H1 (cell line): ENCODE measurements around the gene SORL1-AS1.

Experiments used
- CTCF ChIA-PET: fragments of 300-600 bp; sonication (Branson Sonifier 250); formaldehyde crosslinking; loops from one replicate; lab custom pipeline; 2021; ENCODE audit not compliant: partially characterized antibody; lab: Charles Lee
- POLR2A ChIA-PET: fragments of 300-600 bp; sonication (Branson Sonifier 250); formaldehyde crosslinking; loops from one replicate; lab custom pipeline; 2021; ENCODE audit warnings: inconsistent platforms; ENCODE audit not compliant: partially characterized antibody; lab: Charles Lee
- DNase-seq, 2 experiments: peaks; one replicate each; pipeline versions ENCODE4 v3.0.0 to v3.0.0-alpha.2; 2010 to 2022; ENCODE audit warnings: low spot score in 2 of 2, low read depth in 1 of 2, mixed read lengths in 1 of 2
- FAIRE-seq: peaks from 2 replicates; lab custom pipeline; 2011; peaks lifted over from hg19 to GRCh38; lab: Jason Lieb, UNC
- H2AFZ ChIP-seq: 2 replicates; pipeline ENCODE4 v1.8.1; 2012; ENCODE audit warnings: low read length, inconsistent platforms
- H2AK5ac ChIP-seq: 2 replicates; pipeline ENCODE4 v1.6.1; 2013; ENCODE audit warnings: low read depth, low read length
- H2BK120ac ChIP-seq: replicated peaks from 2 replicates; pipeline ENCODE3; 2013; ENCODE audit warnings: low read depth, low read length, inconsistent platforms
- H2BK12ac ChIP-seq: 2 replicates; pipeline ENCODE4 v1.6.1; 2013; ENCODE audit warnings: low read depth, low read length
- H2BK15ac ChIP-seq: 2 replicates; pipeline ENCODE4 v1.6.1; 2013; ENCODE audit warnings: low read length
- H2BK20ac ChIP-seq: 2 replicates; pipeline ENCODE4 v1.6.1; 2013; ENCODE audit warnings: low read length
- H2BK5ac ChIP-seq: 2 replicates; pipeline ENCODE4 v1.6.1; 2013; ENCODE audit warnings: low read depth, low read length
- H3K14ac ChIP-seq: 2 replicates; pipeline ENCODE4 v1.6.1; 2013; ENCODE audit warnings: inconsistent platforms; ENCODE audit not compliant: insufficient read length
- H3K18ac ChIP-seq: 2 replicates; pipeline ENCODE4 v1.6.1; 2013; ENCODE audit warnings: low read length; ENCODE audit errors: extremely low read depth
- H3K23ac ChIP-seq: 2 replicates; pipeline ENCODE4 v1.6.1; 2013; ENCODE audit warnings: inconsistent platforms; ENCODE audit not compliant: insufficient read length
- H3K23me2 ChIP-seq: 2 replicates; pipeline ENCODE4 v1.6.1; 2013; ENCODE audit warnings: low read depth, low read length
- H3K27ac ChIP-seq: 2 replicates; pipeline ENCODE4 v1.6.1; 2011; ENCODE audit warnings: low read depth, low read length, inconsistent platforms
- H3K27me3 ChIP-seq, 4 experiments: replicated peaks in 1 of 4; 1 replicate in 1 of 4; 2 replicates in 3 of 4; pipeline versions ENCODE4 v1.6.1 to v1.8.1; 2011 to 2013; ENCODE audit warnings: low read length in 3 of 4, mild to moderate bottlenecking in 3 of 4, inconsistent platforms in 2 of 4, mixed read lengths in 2 of 4, moderate library complexity in 1 of 4; ENCODE audit not compliant: control insufficient read depth in 3 of 4, insufficient read depth in 3 of 4; ENCODE audit errors: extremely low read depth in 1 of 4
- H3K36me3 ChIP-seq, 4 experiments: 2 replicates each; pipeline versions ENCODE4 v1.6.1 to v1.8.1; 2011 to 2013; ENCODE audit warnings: mild to moderate bottlenecking in 4 of 4, low read length in 3 of 4, moderate library complexity in 2 of 4, control low read depth in 1 of 4, inconsistent platforms in 1 of 4; ENCODE audit not compliant: insufficient read depth in 4 of 4, control insufficient read depth in 2 of 4
- H3K4ac ChIP-seq: replicated peaks from 2 replicates; pipeline ENCODE3; 2013; ENCODE audit warnings: low read length, low read depth, mixed read lengths, inconsistent platforms; ENCODE audit not compliant: insufficient read length
- H3K4me1 ChIP-seq, 4 experiments: replicated peaks in 1 of 4; 1 replicate in 1 of 4; 2 replicates in 3 of 4; pipeline versions ENCODE4 v1.6.1 to v1.8.1; 2011 to 2013; ENCODE audit warnings: low read length in 3 of 4, inconsistent platforms in 2 of 4, mixed read lengths in 1 of 4; ENCODE audit not compliant: insufficient read depth in 4 of 4, control insufficient read depth in 3 of 4
- H3K4me2 ChIP-seq, 2 experiments: 2 replicates each; pipeline versions ENCODE4 v1.6.1 to v1.8.1; 2011 to 2013; ENCODE audit warnings: low read depth in 2 of 2, low read length in 2 of 2, control low read depth in 1 of 2, inconsistent platforms in 1 of 2, mild to moderate bottlenecking in 1 of 2; ENCODE audit not compliant: insufficient read depth in 1 of 2
- H3K4me3 ChIP-seq, 4 experiments: fragments of 200-600, 300-600 bp in 1 of 4; sonication (generic), shearing (Covaris generic), sonication (Bioruptor Twin) in 1 of 4; 2 replicates each; pipeline versions ENCODE4 v1.5.1 to v1.8.1; 2011 to 2016; ENCODE audit warnings: low read length in 4 of 4, low read depth in 3 of 4, control low read depth in 2 of 4, inconsistent platforms in 2 of 4, mild to moderate bottlenecking in 2 of 4, mixed read lengths in 1 of 4, moderate library complexity in 1 of 4; ENCODE audit not compliant: insufficient read depth in 2 of 4; ENCODE audit errors: extremely low read depth in 1 of 4
- H3K56ac ChIP-seq: replicated peaks from 2 replicates; pipeline ENCODE3; 2013; ENCODE audit warnings: low read depth, mild to moderate bottlenecking, mixed read lengths, low read length, inconsistent platforms; ENCODE audit not compliant: insufficient read length
- H3K79me1 ChIP-seq: 2 replicates; pipeline ENCODE4 v1.6.1; 2013; ENCODE audit warnings: low read depth, low read length, control low read depth
- H3K79me2 ChIP-seq, 2 experiments: 2 replicates each; pipeline versions ENCODE4 v1.6.1 to v1.8.1; 2012 to 2013; ENCODE audit warnings: low read length in 2 of 2, mild to moderate bottlenecking in 2 of 2, inconsistent platforms in 1 of 2; ENCODE audit not compliant: insufficient read depth in 2 of 2, control insufficient read depth in 1 of 2
- H3K9ac ChIP-seq, 4 experiments: replicated peaks in 1 of 4; 1 replicate in 1 of 4; 2 replicates in 3 of 4; pipeline versions ENCODE4 v1.6.1 to v1.8.1; 2011 to 2013; ENCODE audit warnings: low read depth in 3 of 4, low read length in 3 of 4, control low read depth in 2 of 4, mild to moderate bottlenecking in 2 of 4, moderate library complexity in 2 of 4, inconsistent platforms in 1 of 4; ENCODE audit errors: extremely low read depth in 1 of 4
- H3K9me3 ChIP-seq, 2 experiments: 2 replicates each; pipeline versions ENCODE4 v1.6.1 to v1.8.1; 2012 to 2013; ENCODE audit warnings: mild to moderate bottlenecking in 2 of 2, moderate library complexity in 2 of 2, control low read depth in 1 of 2, inconsistent platforms in 1 of 2, low read depth in 1 of 2, low read length in 1 of 2, mixed read lengths in 1 of 2; ENCODE audit not compliant: insufficient read depth in 2 of 2
- H4K20me1 ChIP-seq, 2 experiments: replicated peaks in 1 of 2; 2 replicates each; pipeline versions ENCODE3 to v1.8.1; 2011 to 2013; ENCODE audit warnings: inconsistent platforms in 2 of 2, low read length in 2 of 2, mild to moderate bottlenecking in 1 of 2; ENCODE audit not compliant: insufficient read depth in 2 of 2, control insufficient read depth in 1 of 2
- H4K5ac ChIP-seq: 2 replicates; pipeline ENCODE4 v1.6.1; 2013; ENCODE audit warnings: low read length, low read depth, mixed read lengths, inconsistent platforms; ENCODE audit not compliant: insufficient read length
- H4K8ac ChIP-seq: 2 replicates; pipeline ENCODE4 v1.8.0; 2013; ENCODE audit warnings: mild to moderate bottlenecking, moderate library complexity, low read length, inconsistent platforms; ENCODE audit not compliant: insufficient read depth; ENCODE audit errors: extremely low read depth
- H4K91ac ChIP-seq: replicated peaks from 2 replicates; pipeline ENCODE3; 2013; ENCODE audit warnings: low read length, mixed read lengths, inconsistent platforms; ENCODE audit not compliant: insufficient read length
- CBX5 ChIP-seq: fragments of 300-800, 300-1000 bp; sonication (generic); IDR thresholded peaks from 2 replicates; pipeline ENCODE4 v1.7.1; 2016; ENCODE audit warnings: antibody characterized with exemption, low read length, low read depth
- KDM1A ChIP-seq: fragments of 200-600, 300-600 bp; sonication (generic); IDR thresholded peaks from 2 replicates; pipeline ENCODE4 v1.7.1; 2016; ENCODE audit warnings: mild to moderate bottlenecking, low read length, borderline replicate concordance
- TEAD4 ChIP-seq: IDR thresholded peaks from 2 replicates; pipeline ENCODE4 v1.6.1; 2012; ENCODE audit warnings: low read depth, low read length, inconsistent platforms, mixed read lengths
- WGBS, 2 experiments: shearing (Covaris generic) in 1 of 2; methylation state at CpG; one replicate each; pipeline versions ENCODE4 v1.1.6 to v1.1.7; 2013 to 2015; ENCODE audit warnings: low lambda C conversion rate in 2 of 2, mixed read lengths in 2 of 2, inconsistent platforms in 1 of 2, low coverage in 1 of 2, missing lambda C conversion rate in 1 of 2; ENCODE audit not compliant: insufficient replicate concordance in 2 of 2, insufficient coverage in 1 of 2, insufficient read length in 1 of 2; ENCODE audit errors: extremely low coverage in 1 of 2, missing lambda C conversion rate in 1 of 2; 5-methylcytosine and 5-hydroxymethylcytosine counted together
- TF ChIP-seq, protein P1 (sequence below): IDR thresholded peaks from 2 replicates; pipeline ENCODE4 v1.6.1; 2012; ENCODE audit warnings: inconsistent platforms
- TF ChIP-seq, protein P2 (sequence below): IDR thresholded peaks from 2 replicates; pipeline ENCODE4 v1.6.1; 2012; ENCODE audit warnings: inconsistent platforms

The SORL1-AS1 gene

DNA sequence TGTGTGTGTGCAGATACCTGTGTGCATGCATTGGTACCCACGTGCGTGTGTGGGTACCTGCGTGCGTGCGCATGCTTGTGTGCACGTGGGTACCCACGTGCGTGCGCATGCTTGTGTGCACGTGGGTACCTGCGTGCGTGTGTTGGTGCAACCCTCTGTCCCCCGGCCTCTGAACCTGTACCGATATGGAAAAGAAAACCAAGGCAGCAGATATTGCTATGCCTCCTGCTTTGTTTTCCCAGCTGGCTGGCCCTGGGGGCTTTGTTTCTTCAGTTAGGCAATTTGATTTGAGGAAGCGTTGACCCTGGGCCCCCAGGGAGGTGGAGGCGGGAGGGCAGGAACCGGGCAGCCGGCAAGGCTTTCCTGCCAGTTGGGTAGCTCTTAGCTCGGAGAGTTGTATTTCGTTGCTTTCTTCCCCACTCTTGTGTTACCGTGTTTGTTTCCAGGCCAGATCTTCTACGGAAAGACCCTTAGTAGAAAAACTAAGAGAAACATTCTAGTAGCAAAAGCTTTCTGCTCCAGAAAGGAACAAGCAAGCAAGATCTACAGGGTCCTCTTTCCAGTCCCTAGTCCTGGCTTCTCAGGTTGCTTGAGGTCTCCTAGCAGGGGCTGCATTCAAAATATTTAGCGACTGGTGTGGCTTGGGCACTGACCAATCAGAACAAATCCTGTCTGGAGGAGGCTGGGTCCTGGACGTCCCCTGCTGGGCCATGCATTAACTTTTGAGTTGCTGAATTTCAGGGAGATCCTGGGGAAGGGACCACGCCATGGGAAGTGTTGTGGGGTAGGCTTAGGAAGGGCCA lies 26.3 kb upstream of the SORL1-AS1 start:
- Histone ChIP-seq H3K9ac (peak overlapping the region in 2 of 4 experiments; percentile 16 to 57; a peak in 2 of 7 replicates), H2BK5ac (peak overlapping the region; percentile 100), H3K27me3 (no peaks in the 10 kb centered on the region), H3K4me3 (peak overlapping the region in 2 of 4 experiments; percentile 7 to 43; a peak in 4 of 8 replicates), H3K23me2 (peaks cover 7% of the 10 kb centered on the region), H3K4me2 (peak overlapping the region; percentile 58 to 69), H4K20me1 (peaks cover 0 to 4% of the 10 kb centered on the region in 2 experiments), H4K8ac (no peak overlapping the region), H2AFZ (no peak overlapping the region), H3K79me2 (peaks cover 0 to 42% of the 10 kb centered on the region in 2 experiments; a peak in 2 of 4 replicates), H4K5ac (peak overlapping the region; percentile 84), H2BK12ac (peak overlapping the region; percentile 100), H3K23ac (peak overlapping the region; percentile 98), H2BK15ac (peak overlapping the region; percentile 100), H3K4ac (peak overlapping the region; percentile 99), H2BK20ac (peak overlapping the region; percentile 100), H3K9me3 (no peaks in the 10 kb centered on the region), H3K56ac (peak overlapping the region; percentile 89), H3K79me1 (peaks cover 15% of the 10 kb centered on the region), H4K91ac (peak overlapping the region; percentile 100), H3K27ac (peak overlapping the region; percentile 86), H3K4me1 (peaks cover 16 to 34% (median 27%) of the 10 kb centered on the region in 4 experiments), H3K18ac (peak overlapping the region; percentile 99), H3K14ac (peak overlapping the region; percentile 91), H2AK5ac (peak overlapping the region; percentile 100), H3K36me3 (peaks cover 0 to 8% (median 3%) of the 10 kb centered on the region in 4 experiments; a peak in 2 of 8 replicates), H2BK120ac (peak overlapping the region; percentile 99)
- FAIRE-seq (peak; percentile 84), DNase-seq (peak in 1 of 2 experiments; percentile 63)
- CTCF ChIA-PET: interaction anchor here (1.1 to 1.7 kb wide), 2 partner anchors 19 to 30 kb away, joined by 3 to 4 read pairs; no protein-coding TSS in a partner anchor
- TF ChIP-seq, protein P1, sequence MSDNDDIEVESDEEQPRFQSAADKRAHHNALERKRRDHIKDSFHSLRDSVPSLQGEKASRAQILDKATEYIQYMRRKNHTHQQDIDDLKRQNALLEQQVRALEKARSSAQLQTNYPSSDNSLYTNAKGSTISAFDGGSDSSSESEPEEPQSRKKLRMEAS: peak; percentile 54
- TF ChIP-seq CBX5 (no peak), TEAD4 (0 out of 2 replicates have a peak, but pooled peaks have one; percentile 20), KDM1A (peak; percentile 92; the same call in 1 of the 2 replicates)
- TF ChIP-seq, protein P2, sequence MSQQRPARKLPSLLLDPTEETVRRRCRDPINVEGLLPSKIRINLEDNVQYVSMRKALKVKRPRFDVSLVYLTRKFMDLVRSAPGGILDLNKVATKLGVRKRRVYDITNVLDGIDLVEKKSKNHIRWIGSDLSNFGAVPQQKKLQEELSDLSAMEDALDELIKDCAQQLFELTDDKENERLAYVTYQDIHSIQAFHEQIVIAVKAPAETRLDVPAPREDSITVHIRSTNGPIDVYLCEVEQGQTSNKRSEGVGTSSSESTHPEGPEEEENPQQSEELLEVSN: 0 out of 2 replicates have a peak, but pooled peaks have one; percentile 15
- 49% methylated on average over 25 of the region's 25 CpGs; no CpG with 5 or more reads in 1 of the 2 experiments for WGBS, 2 experiments
- POLR2A ChIA-PET: interaction anchor here (1.2 to 1.6 kb wide), 2 partner anchors 16 to 27 kb away, joined by 4 read pairs; partner anchors contain the start of genes SORL1 and SORL1-AS1
